ENCODE results near the gene ZNF526. TPM values are rescaled to one million over a fixed set of nuclear protein-coding genes. Genes with fewer than 3 reads are reported as not detected.
"Not testable (repeated sequence)": the region's sequence is repeated elsewhere in the genome, so short reads cannot be mapped to it uniquely, and the experiment has no call there.

ZNF526 gene
- polyA plus RNA-seq, 6 donors from 2014 or later, result 4.0 to 8.6 (median 5.1) TPM; not detected in 1

DNA sequence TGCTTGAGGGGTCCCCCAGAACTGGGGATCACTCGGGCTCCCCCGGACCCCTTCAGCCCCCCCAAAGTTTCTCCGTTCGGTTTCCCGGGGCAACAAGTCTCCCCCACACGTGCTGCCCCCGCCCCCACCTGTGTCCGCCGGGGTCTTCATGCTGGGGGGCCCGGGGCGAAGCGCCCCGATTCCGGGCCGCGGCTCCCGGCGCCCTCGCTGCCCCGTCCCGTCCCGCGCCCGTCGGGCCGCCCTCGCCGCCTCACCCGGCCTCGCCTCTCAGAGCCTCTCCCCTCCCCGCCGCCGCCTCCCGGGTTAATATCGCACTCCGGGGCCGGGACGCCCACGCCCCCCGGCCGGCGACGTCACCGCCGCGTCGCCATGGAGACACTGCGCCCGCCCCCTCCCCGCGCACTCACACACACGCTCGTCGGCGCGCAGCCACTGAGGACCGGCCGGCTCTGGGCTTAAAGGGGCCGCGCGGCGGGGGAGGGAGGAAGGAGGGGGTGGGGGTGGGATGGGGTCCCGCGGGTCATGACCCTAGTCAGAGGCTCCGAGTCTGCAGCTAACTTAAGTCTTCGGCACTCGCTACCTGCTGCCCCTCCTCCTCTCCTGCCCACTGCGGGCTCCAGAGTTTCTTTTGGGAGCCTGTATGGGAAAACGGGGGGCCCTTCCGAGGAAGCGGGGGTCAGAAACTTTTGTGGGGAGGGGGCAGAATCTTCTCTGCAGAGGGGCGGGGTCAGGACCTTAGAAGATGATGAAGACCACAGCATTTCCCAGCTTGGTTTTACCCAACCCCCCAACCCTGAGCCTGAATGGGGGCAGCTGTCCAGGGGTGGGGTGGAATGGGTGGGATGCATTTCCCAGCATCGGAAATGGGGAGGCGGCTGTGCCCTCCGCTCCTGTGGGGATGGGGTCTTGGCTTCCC, 35.0 kb downstream of the ZNF526 start, which contains the start of gene ERF:
TSS of gene ERF (minus strand) at position 279 of the 916 bp plus-strand sequence. CDS start at position 150, 129 bp downstream.
- H3K4me3 Mint-ChIP-seq, result peak within 1 kb of the TSS; percentile 48 to 95 (median 86)

DNA sequence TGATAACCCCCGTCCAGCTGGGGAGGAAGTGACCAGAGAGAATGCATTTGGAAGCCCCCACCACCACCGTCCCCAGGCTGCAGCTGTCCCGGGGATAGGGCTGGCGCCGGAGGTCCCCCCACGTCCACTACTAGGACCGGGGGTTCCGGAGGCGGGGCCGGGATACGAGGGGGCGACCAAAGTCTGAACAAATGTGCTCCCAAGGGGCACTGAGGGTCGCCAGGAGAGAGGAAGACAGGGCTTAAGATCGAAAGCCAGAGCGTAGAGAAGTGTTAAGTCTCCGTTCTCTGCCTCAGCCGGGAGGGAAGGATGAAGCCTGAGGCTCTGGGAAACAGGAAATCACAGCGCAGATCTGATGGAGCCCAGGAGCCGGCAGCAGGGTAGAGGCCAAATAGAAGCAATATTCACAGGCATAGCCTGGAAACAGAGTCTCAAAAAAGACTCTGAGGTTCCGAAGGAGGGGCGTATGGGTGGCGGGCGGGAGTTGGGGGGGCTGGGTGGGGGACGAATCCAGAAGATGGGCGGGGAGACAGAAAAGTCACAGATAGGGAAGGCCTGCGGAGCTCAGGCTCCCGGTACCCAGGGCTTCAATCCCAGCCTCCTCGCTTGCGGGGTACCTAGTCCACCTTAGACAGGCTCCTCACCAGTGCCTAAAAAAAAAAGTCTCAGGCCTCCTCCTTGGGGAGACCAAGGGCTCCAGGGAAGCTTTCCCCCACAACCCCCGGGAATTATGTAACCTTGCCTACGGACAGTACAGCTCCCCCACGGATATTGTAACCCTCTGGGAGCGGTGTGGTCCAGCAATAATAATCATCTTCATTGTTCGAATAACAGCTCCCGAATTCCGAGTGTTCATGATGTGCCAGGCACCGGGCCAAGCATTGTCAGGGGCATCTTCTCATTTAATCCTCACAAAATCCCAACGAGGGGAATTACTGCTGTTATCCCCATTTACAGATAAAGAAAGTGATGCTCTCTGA, 35.9 kb downstream of the ZNF526 start:
- ATAC-seq (ENCODE audit: low read depth in 2 of 2) (no peak), DNase-seq (no peak)
- Mint-ChIP-seq H3K4me1 (peaks cover 23 to 29% (median 26%) of the 10 kb centered on the region in 3 donors), H3K27ac (peak overlapping the region; percentile 26 to 96 (median 50)), H3K9me3 (no peaks in the 10 kb centered on the region), H3K36me3 (no peaks in the 10 kb centered on the region), H3K4me3 (peak overlapping the region; percentile 48 to 95 (median 86)), H3K27me3 (no peaks in the 10 kb centered on the region)

More for the DNA sequence above, 35.0 kb downstream of the ZNF526 start, which contains the start of gene ERF:
- Mint-ChIP-seq H3K27me3 (no peaks in the 10 kb centered on the region), H3K27ac (peak within 1 kb of the TSS; percentile 70 to 96 (median 90)), H3K9me3 (no peaks in the 10 kb centered on the region), H3K36me3 (no peaks in the 10 kb centered on the region), H3K4me1 (peaks cover 23 to 33% (median 29%) of the 10 kb centered on the region in 3 donors)
- DNase-seq (peak; percentile 94), ATAC-seq (ENCODE audit: low read depth in 2 of 2) (peak; percentile 79 to 82)

DNA sequence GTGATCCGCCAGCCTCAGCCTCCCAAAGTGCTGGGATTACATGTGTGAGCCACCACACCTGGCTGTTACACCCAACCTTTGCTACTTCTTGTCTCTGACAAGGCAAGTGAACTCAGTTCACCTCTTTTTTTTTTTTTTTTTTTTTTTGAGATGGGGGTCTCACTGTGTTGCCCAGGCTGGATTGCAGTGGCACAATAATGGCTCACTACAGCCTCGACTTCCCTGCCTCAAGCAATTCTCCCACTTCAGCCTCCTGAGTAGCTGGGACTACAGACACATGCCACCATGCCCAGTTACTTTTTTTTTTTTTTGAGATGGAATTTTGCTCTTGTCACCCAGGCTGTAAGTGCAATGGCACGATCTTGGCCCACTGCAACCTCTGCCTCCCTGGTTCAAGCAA, 37.7 kb downstream of the ZNF526 start:
- peaks cover 10 to 17% (median 14%) of the 10 kb centered on the region in 3 donors for H3K4me1 Mint-ChIP-seq
- not testable (repeated sequence) for H3K36me3 Mint-ChIP-seq; ATAC-seq (ENCODE audit: low read depth in 2 of 2); H3K9me3 Mint-ChIP-seq; DNase-seq; H3K27me3 Mint-ChIP-seq
- H3K4me3 Mint-ChIP-seq, result peak overlapping the region in 2 of 8 donors; percentile 32 to 36
- H3K27ac Mint-ChIP-seq, result peak overlapping the region in 1 of 6 donors; percentile 62

DNA sequence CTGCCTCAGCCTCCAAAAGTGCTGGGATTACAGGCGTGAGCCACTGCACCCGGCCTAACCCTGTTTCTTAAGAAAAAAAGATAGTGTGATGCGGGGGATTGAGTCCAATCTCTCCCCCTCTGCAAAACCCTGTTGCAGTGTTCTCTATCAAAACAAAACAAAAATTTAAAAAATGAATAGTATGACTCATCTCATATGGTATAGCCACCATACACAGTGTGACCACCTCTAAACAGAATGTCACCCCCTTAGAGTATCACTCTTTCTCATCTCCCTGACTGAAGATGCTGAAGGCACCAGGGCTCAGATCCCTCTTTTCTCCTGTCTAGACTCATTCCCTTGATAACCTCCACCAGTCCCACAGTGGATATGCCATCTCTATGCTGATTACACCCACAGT, 41.7 kb downstream of the ZNF526 start:
- peaks cover 0 to 5% (median 0%) of the 10 kb centered on the region in 3 donors for H3K4me1 Mint-ChIP-seq
- H3K27ac Mint-ChIP-seq, result no peak overlapping the region
- DNase-seq (no peak), ATAC-seq (ENCODE audit: low read depth in 2 of 2) (no peak)
- no peaks in the 10 kb centered on the region for H3K27me3 Mint-ChIP-seq
- no peaks in the 10 kb centered on the region for H3K36me3 Mint-ChIP-seq
- H3K9me3 Mint-ChIP-seq, result no peaks in the 10 kb centered on the region
- peak overlapping the region in 1 of 8 donors; percentile 10 for H3K4me3 Mint-ChIP-seq

DNA sequence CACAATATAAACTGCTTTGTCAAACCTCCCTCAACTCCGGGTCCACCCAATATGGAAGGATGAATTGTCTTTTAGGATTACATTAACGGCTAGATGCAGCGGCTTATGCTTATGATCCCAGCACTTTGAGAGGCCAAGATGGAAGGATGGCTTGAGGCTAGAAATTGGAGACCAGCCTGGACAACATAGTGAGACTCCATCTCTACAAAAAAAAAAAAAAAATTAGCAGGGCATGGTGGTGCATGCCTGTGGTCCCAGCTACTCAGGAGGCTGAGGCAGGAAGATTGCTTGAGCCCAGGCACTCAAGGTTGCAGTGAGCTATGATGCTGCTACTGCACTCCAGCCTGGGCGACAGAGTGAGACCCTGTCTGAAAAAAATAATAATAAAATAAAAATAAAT, 46.0 kb downstream of the ZNF526 start:
- H3K4me3 Mint-ChIP-seq, result peak overlapping the region in 2 of 8 donors; percentile 3 to 4
- not testable (repeated sequence) for H3K36me3 Mint-ChIP-seq; H3K9me3 Mint-ChIP-seq; DNase-seq; H3K27me3 Mint-ChIP-seq; ATAC-seq (ENCODE audit: low read depth in 2 of 2)
- peak overlapping the region in 2 of 6 donors; percentile 21 to 22 for H3K27ac Mint-ChIP-seq
- H3K4me1 Mint-ChIP-seq, result peaks cover under 1 to 21% (median 8%) of the 10 kb centered on the region in 3 donors

DNA sequence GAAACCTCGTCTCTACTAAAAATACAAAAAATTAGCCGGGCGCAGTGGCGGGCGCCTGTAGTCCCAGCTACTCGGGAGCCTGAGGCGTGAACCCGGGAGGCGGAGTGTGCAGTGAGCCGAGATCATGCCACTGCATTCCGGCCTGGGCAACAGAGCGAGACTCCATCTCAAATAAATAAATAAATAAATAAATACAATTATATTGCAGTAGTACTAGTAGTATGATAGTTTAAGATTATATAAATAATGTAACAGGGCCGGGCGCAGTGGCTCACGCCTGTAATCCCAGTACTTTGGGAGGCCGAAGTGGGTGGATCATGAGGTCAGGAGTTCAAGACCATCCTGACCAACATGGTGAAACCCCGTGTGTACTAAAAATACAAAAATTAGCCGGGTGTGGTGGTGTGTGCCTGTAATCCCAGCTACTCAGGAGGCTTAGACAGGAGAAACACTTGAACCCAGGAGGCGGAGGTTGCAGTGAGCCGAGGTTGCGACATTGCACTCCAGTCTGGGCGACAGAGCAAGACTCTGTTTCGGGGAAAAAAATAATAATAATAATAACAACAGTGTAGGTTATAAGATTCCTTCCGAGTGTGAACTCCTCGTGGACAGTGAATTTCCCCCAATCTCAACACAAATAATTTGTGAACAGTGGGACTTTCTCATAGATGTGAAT, 47.0 kb downstream of the ZNF526 start:
- not testable (repeated sequence) for ATAC-seq (ENCODE audit: low read depth in 2 of 2); H3K27me3 Mint-ChIP-seq; DNase-seq; H3K27ac Mint-ChIP-seq; H3K36me3 Mint-ChIP-seq; H3K9me3 Mint-ChIP-seq
- Mint-ChIP-seq H3K4me3 (peak overlapping the region in 1 of 8 donors; percentile 44), H3K4me1 (peaks cover 8 to 23% (median 14%) of the 10 kb centered on the region in 3 donors)

DNA sequence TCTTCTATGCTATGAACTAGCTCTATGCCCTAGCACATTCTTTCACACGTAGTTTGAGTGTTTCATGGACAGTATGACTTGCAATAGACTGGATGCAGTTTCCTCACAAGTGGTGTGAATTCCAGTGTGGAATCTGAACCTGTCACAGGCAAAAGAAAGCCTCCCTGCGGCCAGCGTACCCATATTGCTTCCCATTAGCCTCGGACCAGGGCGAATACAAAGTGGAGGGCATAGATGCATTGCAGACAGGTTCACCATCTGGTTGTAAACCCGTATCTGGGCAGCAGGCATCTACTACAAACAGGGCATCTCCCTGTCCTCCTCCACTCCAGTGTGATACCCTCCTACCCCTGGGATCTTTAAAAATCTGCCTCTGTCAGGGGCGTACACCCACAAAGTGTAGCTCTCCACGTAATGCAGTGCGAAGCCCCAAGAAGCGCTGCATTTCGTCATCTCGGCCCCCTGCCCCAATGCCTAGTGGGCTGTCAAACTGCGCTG, 47.6 kb downstream of the ZNF526 start:
- ATAC-seq (ENCODE audit: low read depth in 2 of 2), result no peak
- no peaks in the 10 kb centered on the region for H3K27me3 Mint-ChIP-seq

DNA sequence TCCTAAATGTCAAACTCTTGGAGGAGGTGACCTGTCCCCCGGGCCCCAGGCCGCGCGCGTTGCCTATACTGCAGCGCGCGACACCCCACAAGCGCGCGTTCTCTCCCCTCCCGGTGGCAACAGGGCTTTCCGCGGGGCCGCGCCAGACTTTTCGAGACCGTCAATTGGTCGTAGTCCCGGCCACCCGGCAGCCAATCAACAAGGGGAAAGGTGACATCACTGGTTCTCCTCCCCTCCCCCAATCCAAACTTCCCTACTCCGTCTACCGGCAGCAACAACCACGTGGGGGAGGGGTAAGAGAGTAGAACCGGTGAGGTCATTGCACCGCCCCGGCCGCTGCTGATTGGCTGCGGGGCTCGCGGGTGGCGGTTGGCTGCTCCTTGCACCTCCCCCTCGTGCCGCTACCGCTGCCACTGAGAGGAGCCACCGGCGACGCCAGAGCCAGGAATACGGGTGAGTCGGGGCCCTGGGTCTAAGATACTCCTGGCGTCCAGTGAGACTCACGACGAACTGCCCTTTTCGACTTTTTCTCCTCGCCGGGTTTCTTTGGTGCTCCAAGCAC, 48.1 kb downstream of the ZNF526 start:
- peak; percentile 59 to 64 for ATAC-seq (ENCODE audit: low read depth in 2 of 2)
- Mint-ChIP-seq H3K27me3 (no peaks in the 10 kb centered on the region), H3K27ac (no peak overlapping the region), H3K4me3 (no peak overlapping the region), H3K9me3 (no peaks in the 10 kb centered on the region), H3K36me3 (no peaks in the 10 kb centered on the region), H3K4me1 (peaks cover 8 to 21% (median 14%) of the 10 kb centered on the region in 3 donors)
- peak; percentile 100 for DNase-seq

More for the DNA sequence above, 47.6 kb downstream of the ZNF526 start:
- Mint-ChIP-seq H3K9me3 (no peaks in the 10 kb centered on the region), H3K36me3 (no peaks in the 10 kb centered on the region), H3K4me3 (no peak overlapping the region), H3K27ac (no peak overlapping the region), H3K4me1 (peaks cover 8 to 21% (median 14%) of the 10 kb centered on the region in 3 donors)
- DNase-seq, result no peak

DNA sequence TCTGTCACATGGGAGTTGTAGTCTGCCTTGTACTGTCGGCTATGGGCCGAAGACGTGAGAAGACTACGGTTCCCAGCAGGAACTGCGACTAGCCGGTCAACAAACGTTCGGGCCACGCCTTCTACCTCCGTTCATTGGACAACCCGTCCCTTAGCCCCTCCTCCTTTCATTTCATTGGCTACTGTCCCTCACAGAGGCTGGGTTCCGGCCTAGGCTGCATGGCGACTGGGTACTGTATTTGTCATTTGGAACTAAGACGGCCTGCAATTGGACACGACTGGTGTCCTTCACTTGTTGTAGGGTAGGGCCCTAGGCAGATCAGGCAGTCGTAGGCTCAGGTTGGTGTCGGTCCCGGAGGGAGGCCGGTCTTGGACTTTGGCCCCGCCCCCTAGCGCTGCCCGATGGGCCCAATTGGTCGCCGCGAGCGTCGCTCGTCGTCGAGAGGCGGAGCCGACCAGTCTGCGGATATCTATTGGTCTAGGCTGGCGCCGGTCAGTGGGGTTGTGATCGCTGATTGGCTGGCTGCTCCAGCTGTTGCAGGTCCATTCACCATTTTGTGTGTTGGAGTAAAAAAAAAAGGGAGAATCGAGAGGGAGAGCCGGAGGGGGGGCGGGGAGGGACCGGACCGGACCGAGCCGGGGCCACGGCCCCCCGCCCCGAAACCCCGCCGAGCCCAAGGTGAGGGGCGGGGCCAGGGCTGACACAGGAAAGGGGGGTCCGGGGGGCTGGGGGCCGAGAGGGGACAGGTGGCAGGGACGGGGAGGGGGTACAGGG, 48.8 kb downstream of the ZNF526 start, which contains the start of gene CIC:
TSS of gene CIC (plus strand) at position 549 of the 774 bp plus-strand sequence. CDS start 2,532 bp downstream, outside the sequence.
- Mint-ChIP-seq H3K9me3 (no peaks in the 10 kb centered on the region), H3K4me1 (peaks cover 8 to 21% (median 14%) of the 10 kb centered on the region in 3 donors), H3K27ac (peak within 1 kb of the TSS in 5 of 6 donors; percentile 96 to 98 (median 97)), H3K4me3 (peak within 1 kb of the TSS in 4 of 8 donors; percentile 90 to 95 (median 92)), H3K36me3 (no peaks in the 10 kb centered on the region), H3K27me3 (no peaks in the 10 kb centered on the region)
- peak; percentile 72 to 79 for ATAC-seq (ENCODE audit: low read depth in 2 of 2)
- peak; percentile 99 for DNase-seq

DNA sequence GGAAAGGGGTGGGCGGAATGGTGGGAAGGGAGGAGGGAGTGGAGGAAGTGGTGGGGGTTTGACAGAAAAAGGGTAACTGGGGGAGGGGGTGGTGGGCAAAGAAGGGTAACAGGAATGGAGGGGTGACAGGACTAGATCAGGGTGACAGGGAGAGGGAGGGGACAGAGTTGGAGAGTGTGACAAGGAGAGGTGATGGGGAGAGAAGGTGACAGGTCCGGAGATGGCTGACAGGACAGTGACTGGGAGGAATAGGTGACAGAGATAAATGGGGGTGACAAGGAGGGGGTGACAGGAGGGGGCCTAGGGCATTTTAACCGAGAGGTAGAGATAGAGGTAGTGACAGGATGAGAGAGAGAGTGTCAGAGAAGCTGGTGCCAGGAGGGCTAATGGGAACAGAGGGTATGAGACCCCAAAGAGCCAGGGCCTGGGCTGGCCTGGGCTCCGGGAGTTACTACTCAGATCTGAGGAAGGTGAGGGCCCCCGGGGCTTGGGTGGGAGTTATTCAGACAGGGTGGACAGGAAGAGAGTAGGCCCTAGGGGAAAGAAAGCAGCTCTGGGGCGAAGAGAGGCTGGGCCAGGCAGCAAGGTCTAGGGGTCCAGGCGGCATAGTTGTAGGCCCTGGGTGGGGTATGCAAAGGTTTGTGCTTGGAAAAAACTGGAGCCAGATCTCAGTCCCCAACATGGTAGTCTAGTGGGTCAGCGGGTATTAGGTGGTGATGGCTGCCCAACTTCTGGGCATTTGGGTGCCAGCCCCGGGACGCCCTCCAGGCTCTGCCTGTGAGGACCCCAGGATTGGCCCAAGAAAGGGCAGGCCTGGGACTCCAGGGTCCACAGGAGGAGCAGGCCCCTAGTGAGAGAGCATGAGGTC, 49.6 kb downstream of the ZNF526 start:
- no peaks in the 10 kb centered on the region for H3K9me3 Mint-ChIP-seq
- peaks cover 14 to 21% (median 15%) of the 10 kb centered on the region in 3 donors for H3K4me1 Mint-ChIP-seq
- ATAC-seq (ENCODE audit: low read depth in 2 of 2) (no peak), DNase-seq (no peak)
- H3K4me3 Mint-ChIP-seq, result peak overlapping the region in 4 of 8 donors; percentile 90 to 95 (median 92)
- no peaks in the 10 kb centered on the region for H3K36me3 Mint-ChIP-seq
- H3K27ac Mint-ChIP-seq, result peak overlapping the region in 5 of 6 donors; percentile 96 to 98 (median 97)
- H3K27me3 Mint-ChIP-seq, result no peaks in the 10 kb centered on the region
